Measurements from ENCODE around the gene MYCBP.

The MYCBP gene

DNA sequence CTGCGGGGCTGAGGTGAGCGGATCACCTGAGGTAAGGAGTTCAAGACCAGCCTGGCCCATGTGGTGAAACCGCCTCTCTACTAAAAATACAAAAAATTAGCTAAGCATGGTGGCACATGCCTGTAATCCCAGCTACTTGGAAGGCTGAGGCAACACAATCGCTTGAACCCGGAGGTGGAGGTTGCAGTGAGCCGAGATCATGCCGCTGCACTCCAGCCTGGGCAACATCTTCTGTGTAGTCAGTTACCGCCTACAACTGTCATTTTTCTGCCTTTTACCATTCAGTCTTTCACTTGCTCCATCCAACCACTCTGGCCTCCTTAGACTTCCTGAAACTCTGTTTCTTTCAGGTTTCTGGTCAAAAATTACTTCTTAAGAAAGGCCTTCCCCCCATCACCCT, 2.2 kb downstream of the MYCBP start:
- ChIA-PET POLR2A (no interaction called here), CTCF (no interaction called here)
- TF ChIP-seq ZFHX2 (tag by site-specific recombination; conservative IDR thresholded peaks at IDR 0.05), result peak; percentile 62
- no peak for TF ChIP-seq ZNF621 (tag by site-specific recombination; IDR thresholded peaks at IDR 0.05)
- TF ChIP-seq ZNF792 (tag by site-specific recombination; IDR thresholded peaks at IDR 0.05), result no peak
- TF ChIP-seq, protein P1, sequence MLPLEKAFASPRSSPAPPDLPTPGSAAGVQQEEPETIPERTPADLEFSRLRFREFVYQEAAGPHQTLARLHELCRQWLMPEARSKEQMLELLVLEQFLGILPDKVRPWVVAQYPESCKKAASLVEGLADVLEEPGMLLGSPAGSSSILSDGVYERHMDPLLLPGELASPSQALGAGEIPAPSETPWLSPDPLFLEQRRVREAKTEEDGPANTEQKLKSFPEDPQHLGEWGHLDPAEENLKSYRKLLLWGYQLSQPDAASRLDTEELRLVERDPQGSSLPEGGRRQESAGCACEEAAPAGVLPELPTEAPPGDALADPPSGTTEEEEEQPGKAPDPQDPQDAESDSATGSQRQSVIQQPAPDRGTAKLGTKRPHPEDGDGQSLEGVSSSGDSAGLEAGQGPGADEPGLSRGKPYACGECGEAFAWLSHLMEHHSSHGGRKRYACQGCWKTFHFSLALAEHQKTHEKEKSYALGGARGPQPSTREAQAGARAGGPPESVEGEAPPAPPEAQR (tag by site-specific recombination; IDR thresholded peaks at IDR 0.05), result no peak
- TF ChIP-seq, protein P2, sequence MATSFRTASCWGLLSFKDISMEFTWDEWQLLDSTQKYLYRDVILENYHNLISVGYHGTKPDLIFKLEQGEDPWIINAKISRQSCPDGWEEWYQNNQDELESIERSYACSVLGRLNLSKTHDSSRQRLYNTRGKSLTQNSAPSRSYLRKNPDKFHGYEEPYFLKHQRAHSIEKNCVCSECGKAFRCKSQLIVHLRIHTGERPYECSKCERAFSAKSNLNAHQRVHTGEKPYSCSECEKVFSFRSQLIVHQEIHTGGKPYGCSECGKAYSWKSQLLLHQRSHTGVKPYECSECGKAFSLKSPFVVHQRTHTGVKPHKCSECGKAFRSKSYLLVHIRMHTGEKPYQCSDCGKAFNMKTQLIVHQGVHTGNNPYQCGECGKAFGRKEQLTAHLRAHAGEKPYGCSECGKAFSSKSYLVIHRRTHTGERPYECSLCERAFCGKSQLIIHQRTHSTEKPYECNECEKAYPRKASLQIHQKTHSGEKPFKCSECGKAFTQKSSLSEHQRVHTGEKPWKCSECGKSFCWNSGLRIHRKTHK (tag by site-specific recombination; IDR thresholded peaks at IDR 0.05), result no peak
- TF ChIP-seq, protein P3, sequence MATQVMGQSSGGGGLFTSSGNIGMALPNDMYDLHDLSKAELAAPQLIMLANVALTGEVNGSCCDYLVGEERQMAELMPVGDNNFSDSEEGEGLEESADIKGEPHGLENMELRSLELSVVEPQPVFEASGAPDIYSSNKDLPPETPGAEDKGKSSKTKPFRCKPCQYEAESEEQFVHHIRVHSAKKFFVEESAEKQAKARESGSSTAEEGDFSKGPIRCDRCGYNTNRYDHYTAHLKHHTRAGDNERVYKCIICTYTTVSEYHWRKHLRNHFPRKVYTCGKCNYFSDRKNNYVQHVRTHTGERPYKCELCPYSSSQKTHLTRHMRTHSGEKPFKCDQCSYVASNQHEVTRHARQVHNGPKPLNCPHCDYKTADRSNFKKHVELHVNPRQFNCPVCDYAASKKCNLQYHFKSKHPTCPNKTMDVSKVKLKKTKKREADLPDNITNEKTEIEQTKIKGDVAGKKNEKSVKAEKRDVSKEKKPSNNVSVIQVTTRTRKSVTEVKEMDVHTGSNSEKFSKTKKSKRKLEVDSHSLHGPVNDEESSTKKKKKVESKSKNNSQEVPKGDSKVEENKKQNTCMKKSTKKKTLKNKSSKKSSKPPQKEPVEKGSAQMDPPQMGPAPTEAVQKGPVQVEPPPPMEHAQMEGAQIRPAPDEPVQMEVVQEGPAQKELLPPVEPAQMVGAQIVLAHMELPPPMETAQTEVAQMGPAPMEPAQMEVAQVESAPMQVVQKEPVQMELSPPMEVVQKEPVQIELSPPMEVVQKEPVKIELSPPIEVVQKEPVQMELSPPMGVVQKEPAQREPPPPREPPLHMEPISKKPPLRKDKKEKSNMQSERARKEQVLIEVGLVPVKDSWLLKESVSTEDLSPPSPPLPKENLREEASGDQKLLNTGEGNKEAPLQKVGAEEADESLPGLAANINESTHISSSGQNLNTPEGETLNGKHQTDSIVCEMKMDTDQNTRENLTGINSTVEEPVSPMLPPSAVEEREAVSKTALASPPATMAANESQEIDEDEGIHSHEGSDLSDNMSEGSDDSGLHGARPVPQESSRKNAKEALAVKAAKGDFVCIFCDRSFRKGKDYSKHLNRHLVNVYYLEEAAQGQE (tag by site-specific recombination; IDR thresholded peaks at IDR 0.05), result no peak
- no peak for TF ChIP-seq ZNF623 (tag by site-specific recombination; IDR thresholded peaks at IDR 0.05)
- peak; percentile 68 for TF ChIP-seq EGR2 (tag by site-specific recombination; IDR thresholded peaks at IDR 0.05; ENCODE audit: low read depth)
- TF ChIP-seq, protein P4, sequence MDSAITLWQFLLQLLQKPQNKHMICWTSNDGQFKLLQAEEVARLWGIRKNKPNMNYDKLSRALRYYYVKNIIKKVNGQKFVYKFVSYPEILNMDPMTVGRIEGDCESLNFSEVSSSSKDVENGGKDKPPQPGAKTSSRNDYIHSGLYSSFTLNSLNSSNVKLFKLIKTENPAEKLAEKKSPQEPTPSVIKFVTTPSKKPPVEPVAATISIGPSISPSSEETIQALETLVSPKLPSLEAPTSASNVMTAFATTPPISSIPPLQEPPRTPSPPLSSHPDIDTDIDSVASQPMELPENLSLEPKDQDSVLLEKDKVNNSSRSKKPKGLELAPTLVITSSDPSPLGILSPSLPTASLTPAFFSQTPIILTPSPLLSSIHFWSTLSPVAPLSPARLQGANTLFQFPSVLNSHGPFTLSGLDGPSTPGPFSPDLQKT (IDR thresholded peaks at IDR 0.05; ENCODE audit: borderline replicate concordance, low read depth, low read length), result no peak
- peak; percentile 35 for TF ChIP-seq PRDM1 (tag by site-specific recombination; IDR thresholded peaks at IDR 0.05)
- TF ChIP-seq, protein P5, sequence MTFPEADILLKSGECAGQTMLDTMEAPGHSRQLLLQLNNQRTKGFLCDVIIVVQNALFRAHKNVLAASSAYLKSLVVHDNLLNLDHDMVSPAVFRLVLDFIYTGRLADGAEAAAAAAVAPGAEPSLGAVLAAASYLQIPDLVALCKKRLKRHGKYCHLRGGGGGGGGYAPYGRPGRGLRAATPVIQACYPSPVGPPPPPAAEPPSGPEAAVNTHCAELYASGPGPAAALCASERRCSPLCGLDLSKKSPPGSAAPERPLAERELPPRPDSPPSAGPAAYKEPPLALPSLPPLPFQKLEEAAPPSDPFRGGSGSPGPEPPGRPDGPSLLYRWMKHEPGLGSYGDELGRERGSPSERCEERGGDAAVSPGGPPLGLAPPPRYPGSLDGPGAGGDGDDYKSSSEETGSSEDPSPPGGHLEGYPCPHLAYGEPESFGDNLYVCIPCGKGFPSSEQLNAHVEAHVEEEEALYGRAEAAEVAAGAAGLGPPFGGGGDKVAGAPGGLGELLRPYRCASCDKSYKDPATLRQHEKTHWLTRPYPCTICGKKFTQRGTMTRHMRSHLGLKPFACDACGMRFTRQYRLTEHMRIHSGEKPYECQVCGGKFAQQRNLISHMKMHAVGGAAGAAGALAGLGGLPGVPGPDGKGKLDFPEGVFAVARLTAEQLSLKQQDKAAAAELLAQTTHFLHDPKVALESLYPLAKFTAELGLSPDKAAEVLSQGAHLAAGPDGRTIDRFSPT (tag by site-specific recombination; IDR thresholded peaks at IDR 0.05), result no peak
- no peak for TF ChIP-seq ZNF2 (tag by site-specific recombination; IDR thresholded peaks at IDR 0.05)
- Histone ChIP-seq H3K36me3 (ENCODE audit: control insufficient read depth in 2 of 2, insufficient read depth in 1 of 2, low read length in 2 of 2) (peaks cover 0 to 18% of the 10 kb centered on the region in 2 experiments; a peak in 2 of 3 replicates), H3K9me3 (ENCODE audit: control insufficient read depth, insufficient read depth, low read depth, low read length) (no peaks in the 10 kb centered on the region), H3K27ac (ENCODE audit: extremely low read depth, low read depth, low read length) (no peak overlapping the region), H3K4me3 (ENCODE audit: low read depth, low read length) (no peak overlapping the region), H3K4me1 (ENCODE audit: control insufficient read depth, insufficient read depth, low read length) (peaks cover 4% of the 10 kb centered on the region; the same call in 1 of the 2 replicates)

DNA sequence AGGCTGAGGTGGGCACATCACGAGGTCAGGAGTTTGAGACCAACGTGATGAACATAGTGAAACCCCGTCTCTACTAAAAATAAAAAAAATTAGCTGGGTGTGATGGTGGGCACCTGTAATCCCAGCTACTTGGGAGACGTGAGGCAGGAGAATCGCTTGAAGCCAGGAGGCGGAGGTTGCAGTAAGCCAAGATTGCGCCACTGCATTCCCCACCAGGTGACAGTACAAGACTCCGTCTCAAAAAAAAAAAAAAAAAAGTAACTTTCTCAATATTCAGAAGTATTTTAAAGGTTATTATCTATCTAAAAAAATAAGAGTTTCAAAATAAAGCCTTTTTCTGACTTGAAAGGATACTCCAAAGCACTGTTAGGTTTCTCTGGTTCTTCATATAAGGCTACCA, 5.9 kb downstream of the MYCBP start:
- no peaks in the 10 kb centered on the region for H3K9me3 ChIP-seq (ENCODE audit: control insufficient read depth, insufficient read depth, low read depth, low read length)
- no peak overlapping the region for H3K4me3 ChIP-seq (ENCODE audit: low read depth, low read length)
- peaks cover 3% of the 10 kb centered on the region; the same call in 1 of the 2 replicates for H3K4me1 ChIP-seq (ENCODE audit: control insufficient read depth, insufficient read depth, low read length)
- H3K27ac ChIP-seq (ENCODE audit: extremely low read depth, low read depth, low read length), result no peak overlapping the region
- no peak for TF ChIP-seq OVOL3 (tag by site-specific recombination; IDR thresholded peaks at IDR 0.05)
- CTCF ChIA-PET, result no interaction called here
- H3K36me3 ChIP-seq (ENCODE audit: control insufficient read depth in 2 of 2, insufficient read depth in 1 of 2, low read length in 2 of 2), result peaks cover 5 to 49% of the 10 kb centered on the region in 2 experiments; a peak in 2 of 3 replicates
- POLR2A ChIA-PET, result no interaction called here
